ENCODE results near the gene MRGPRG.

DNA sequence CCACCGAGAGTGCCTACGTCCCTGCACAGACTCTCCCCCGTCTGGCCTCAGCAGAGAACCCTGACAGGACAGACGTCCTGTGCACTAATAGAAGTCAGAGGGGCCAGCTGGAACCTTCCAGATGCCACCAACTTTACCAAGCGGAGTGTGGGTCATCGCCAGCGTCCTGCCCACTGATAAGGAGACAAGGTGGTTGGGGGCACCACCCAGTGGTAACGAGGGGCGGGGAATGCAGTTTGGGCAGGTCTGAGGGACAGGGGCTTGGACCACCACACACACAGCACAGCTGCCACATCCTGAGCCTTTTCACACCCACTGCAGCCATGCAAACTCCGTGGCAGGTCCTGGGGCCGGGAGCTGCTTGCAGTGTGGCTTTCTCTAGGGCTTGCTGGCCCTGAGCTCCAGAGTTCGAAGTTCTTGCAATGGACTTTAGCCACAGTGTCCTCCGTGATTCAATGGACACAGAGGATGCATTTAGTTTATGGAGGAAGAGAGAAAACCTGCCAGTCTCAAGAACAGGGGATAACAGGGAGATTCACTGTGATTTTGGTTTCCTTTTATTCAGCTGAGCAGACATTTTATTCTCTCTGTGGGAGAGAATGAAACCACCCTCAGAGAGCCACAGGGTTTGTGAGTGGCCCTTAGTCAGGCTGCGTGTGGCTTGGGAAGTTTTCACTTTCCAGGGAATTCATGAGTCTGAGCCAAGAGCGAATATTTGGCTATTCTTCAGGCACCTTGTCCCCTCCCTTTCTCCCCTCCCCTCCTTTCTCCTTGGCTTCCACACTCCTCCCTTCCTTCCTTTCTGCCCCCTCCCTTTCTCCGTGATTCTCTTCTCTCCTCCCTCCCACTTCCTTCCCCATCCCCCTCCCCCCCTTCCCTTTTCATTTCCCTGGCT lies 13.1 kb downstream of the MRGPRG start:
- TF ChIP-seq, protein P1, sequence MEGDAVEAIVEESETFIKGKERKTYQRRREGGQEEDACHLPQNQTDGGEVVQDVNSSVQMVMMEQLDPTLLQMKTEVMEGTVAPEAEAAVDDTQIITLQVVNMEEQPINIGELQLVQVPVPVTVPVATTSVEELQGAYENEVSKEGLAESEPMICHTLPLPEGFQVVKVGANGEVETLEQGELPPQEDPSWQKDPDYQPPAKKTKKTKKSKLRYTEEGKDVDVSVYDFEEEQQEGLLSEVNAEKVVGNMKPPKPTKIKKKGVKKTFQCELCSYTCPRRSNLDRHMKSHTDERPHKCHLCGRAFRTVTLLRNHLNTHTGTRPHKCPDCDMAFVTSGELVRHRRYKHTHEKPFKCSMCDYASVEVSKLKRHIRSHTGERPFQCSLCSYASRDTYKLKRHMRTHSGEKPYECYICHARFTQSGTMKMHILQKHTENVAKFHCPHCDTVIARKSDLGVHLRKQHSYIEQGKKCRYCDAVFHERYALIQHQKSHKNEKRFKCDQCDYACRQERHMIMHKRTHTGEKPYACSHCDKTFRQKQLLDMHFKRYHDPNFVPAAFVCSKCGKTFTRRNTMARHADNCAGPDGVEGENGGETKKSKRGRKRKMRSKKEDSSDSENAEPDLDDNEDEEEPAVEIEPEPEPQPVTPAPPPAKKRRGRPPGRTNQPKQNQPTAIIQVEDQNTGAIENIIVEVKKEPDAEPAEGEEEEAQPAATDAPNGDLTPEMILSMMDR (IDR thresholded peaks at IDR 0.05) = no peak
- TF ChIP-seq POLR2A (IDR thresholded peaks at IDR 0.05) = no peak
